Cardiac septum (tissue), 1 donor: ENCODE measurements around the gene SRSF8. TPM values are rescaled to one million over a fixed set of nuclear protein-coding genes. Genes with fewer than 3 reads are reported as not detected.
"Not testable (repeated sequence)": the region's sequence is repeated elsewhere in the genome, so short reads cannot be mapped to it uniquely, and the experiment has no call there.

Experiments used
- DNase-seq: peaks from one replicate; pipeline ENCODE4 v3.0.0-alpha.2; 2020; ENCODE audit warnings: low spot score
- intact Hi-C: fragments of 100-400 bp; cut with DNase I; formaldehyde crosslinking; loops from one replicate; pipeline ENCODE4 v1.14.0; 2022
- long read RNA-seq: library from polyadenylated mRNA; unstranded; transcript quantifications from one replicate; pipeline ENCODE4 v2.0.0, GENCODE V29; 2021
- total RNA-seq: library from RNA; stranded (reverse); fragmentation: NEBNext Ultra II Directional; extraction: Animal tissue kit (Norgen Biotek cat#: 25700); gene quantifications from one replicate; pipeline ENCODE4 v1.2.1, GENCODE V29; 2021
- donor health status: DM: no; HTN: no; CAD: no.

The SRSF8 gene
- 25.1 TPM for total RNA-seq
- long read RNA-seq, full-length matches to known transcripts: 53 of 56 reads
- long read RNA-seq, partial matches to known transcripts: 0 of 56 reads
- long read RNA-seq, other reads (novel, unspliced or antisense): 3 of 56 reads

- intact Hi-C loops: loop anchor here (5.0 to 10.0 kb wide), 3 partner anchors 92 to 641 kb away; partner anchors contain the start of genes AMOTL1, CWC15 and KDM4D
- no peak for DNase-seq
Measured at GRCh38 chr11:95066716-95067038, at the start of gene SRSF8. TSS of gene SRSF8 (plus strand) at chr11:95066919. CDS start at chr11:95067227, 308 bp downstream.

- DNase-seq, intact Hi-C loops: not testable (repeated sequence)
Measured at GRCh38 chr11:95021468-95021867, 45.3 kb upstream of the SRSF8 start.

GRCh38 chr11:95024958-95025357 is 41.8 kb upstream of the SRSF8 start, which contains the start of gene KDM4E:
TSS of gene KDM4E (plus strand) at chr11:95025258. CDS start at chr11:95025558, 300 bp downstream.
- intact Hi-C loops: no loop called here
- no peak for DNase-seq

GRCh38 chr11:95025594-95025993 is 41.1 kb upstream of the SRSF8 start:
- intact Hi-C loops, DNase-seq: not testable (repeated sequence)

- intact Hi-C loops: no loop called here
- no peak for DNase-seq
Measured at GRCh38 chr11:95028357-95028756, 38.4 kb upstream of the SRSF8 start.

- no peak for DNase-seq
- intact Hi-C loops: no loop called here
Measured at GRCh38 chr11:95033051-95033450, 33.7 kb upstream of the SRSF8 start.

GRCh38 chr11:95035316-95035715 is 31.4 kb upstream of the SRSF8 start:
- no peak for DNase-seq
- intact Hi-C loops: no loop called here

- DNase-seq, intact Hi-C loops: not testable (repeated sequence)
Measured at GRCh38 chr11:95037356-95038035, 29.2 kb upstream of the SRSF8 start.

GRCh38 chr11:95042239-95042638 is 24.5 kb upstream of the SRSF8 start:
- intact Hi-C loops: no loop called here
- DNase-seq: no peak

- no peak for DNase-seq
- intact Hi-C loops: no loop called here
Measured at GRCh38 chr11:95042906-95043305, 23.8 kb upstream of the SRSF8 start.

GRCh38 chr11:95044010-95044409 is 22.7 kb upstream of the SRSF8 start:
- intact Hi-C loops: no loop called here
- DNase-seq: no peak

GRCh38 chr11:95045812-95046211 is 20.9 kb upstream of the SRSF8 start:
- DNase-seq: no peak
- intact Hi-C loops: no loop called here

GRCh38 chr11:95049122-95049521 is 17.6 kb upstream of the SRSF8 start, which contains the start of gene KDM4F:
TSS of gene KDM4F (plus strand) at chr11:95049422.
- DNase-seq, intact Hi-C loops: not testable (repeated sequence)

GRCh38 chr11:95050595-95051202 is 16.0 kb upstream of the SRSF8 start:
- intact Hi-C loops: no loop called here
- no peak for DNase-seq

- no peak for DNase-seq
Measured at GRCh38 chr11:95054356-95054755, 12.4 kb upstream of the SRSF8 start.

GRCh38 chr11:95055283-95055897 is 11.3 kb upstream of the SRSF8 start:
- intact Hi-C loops: no loop called here

More at GRCh38 chr11:95054356-95054755, 12.4 kb upstream of the SRSF8 start:
- intact Hi-C loops: no loop called here

GRCh38 chr11:95057959-95058358 is 8.8 kb upstream of the SRSF8 start:
- DNase-seq: no peak
- intact Hi-C loops: no loop called here

More at GRCh38 chr11:95055283-95055897, 11.3 kb upstream of the SRSF8 start:
- DNase-seq: no peak

GRCh38 chr11:95058621-95059020 is 8.1 kb upstream of the SRSF8 start:
- no peak for DNase-seq
- intact Hi-C loops: no loop called here

- intact Hi-C loops: no loop called here
- no peak for DNase-seq
Measured at GRCh38 chr11:95059046-95059445, 7.7 kb upstream of the SRSF8 start.

- intact Hi-C loops: loop anchor here (5.0 to 10.0 kb wide), 3 partner anchors 91 to 642 kb away; partner anchors contain the start of genes AMOTL1, CWC15 and KDM4D
- DNase-seq: no peak
Measured at GRCh38 chr11:95065336-95065735, 1.4 kb upstream of the SRSF8 start.
